CD4-positive, alpha-beta T cell treated with Interleukin-21 for 1 hour (primary cell): ENCODE measurements around the gene SELENON.

Experiments
- DNase-seq: peaks from one replicate; pipeline ENCODE4 v3.0.0-alpha.2; 2020

SELENON gene

DNA sequence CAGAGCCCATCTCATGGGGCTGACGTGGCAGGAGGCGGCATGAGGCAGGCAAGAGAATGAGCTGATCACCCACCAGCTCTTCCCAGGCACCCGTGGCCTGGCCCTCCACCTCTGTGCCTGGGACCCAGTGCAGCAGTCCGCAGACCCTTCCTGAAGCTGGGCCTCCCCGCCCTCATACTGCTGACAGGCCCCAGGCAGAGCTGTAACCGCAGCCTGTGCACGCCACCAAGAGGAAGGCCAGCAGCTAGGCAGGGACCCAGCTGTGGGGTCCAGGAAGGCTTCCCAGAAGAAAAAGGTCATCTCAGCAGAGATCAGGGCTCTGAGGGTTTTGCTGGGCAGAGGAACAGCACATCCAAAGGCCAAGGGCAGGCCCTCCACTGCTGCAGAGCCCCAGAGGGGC lies 9.9 kb downstream of the SELENON start:
- no peak for DNase-seq

DNA sequence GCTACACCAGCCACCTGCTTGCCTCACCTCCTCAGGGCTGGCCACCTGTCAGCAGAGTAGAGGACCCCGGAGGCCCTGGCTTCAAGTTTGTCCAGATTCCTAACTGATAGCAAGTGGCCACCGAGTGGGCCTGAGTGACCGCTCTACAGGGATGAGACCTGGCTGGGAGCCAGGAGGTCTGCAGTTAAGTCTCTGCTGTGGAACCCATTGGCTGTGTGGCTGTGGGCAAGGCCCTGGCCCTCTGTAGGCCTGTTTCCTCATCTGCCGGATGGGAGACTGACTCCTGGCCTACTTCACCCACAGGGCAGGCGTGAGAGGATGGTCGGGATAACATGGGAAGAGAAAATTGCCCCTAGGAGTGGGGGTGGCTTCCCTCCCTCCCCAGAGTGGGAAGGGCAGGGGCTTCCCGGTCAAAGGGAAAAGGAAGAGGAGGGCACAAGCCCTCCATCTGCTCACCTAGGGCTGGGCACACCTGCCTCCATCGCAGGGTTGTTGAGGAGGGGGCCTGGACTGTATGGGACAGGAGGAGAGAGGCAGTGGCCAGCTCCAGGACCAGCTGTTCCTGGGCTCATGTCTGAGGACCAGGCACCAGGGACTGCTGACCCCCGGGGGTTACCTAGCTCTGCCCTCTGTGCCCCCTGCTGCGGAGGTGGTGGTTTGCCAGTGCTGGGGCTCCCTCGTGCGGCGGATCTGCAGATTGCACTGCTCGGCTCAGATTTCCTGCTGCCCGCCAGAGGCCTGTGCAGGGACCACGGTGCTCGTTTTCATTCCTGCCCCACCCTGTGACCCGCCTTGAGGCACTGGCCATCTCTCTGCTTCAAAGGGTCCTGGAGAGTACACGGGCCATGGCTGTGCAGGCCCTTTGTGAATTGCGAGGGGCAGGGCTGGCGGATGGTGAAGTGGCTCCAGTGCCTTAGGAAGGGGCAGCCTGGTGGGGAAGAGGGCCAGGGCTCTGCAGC lies 10.6 kb downstream of the SELENON start:
- DNase-seq: peak; percentile 80

DNA sequence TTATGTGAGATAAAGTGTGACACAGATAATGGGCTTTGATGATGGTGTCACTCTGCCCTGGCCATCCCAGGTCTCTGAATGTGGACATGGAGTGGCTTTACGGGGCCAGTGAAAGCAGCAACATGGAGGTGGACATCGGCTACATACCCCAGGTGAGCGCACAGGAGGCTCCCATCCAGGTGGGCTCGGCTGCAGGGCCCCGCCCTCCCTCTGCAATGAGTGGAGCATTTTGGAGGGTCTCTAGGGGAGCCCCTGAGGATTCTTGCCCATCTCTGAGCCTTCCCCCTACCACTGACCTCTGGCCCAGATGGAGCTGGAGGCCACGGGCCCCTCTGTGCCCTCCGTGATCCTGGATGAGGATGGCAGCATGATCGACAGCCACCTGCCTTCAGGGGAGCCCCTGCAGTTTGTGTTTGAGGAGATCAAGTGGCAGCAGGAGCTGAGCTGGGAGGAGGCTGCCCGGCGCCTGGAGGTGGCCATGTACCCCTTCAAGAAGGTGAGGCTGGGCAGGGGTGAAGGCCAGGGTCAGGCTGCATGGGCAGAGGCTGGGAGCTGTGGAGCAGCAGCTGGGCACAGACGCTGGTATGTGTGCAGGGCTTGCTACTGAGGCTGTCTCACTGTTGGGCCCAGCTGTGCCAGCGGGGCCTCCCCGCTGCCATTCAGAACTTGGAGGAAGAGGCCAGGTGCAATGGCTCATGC lies 11.5 kb downstream of the SELENON start:
- no peak for DNase-seq

DNA sequence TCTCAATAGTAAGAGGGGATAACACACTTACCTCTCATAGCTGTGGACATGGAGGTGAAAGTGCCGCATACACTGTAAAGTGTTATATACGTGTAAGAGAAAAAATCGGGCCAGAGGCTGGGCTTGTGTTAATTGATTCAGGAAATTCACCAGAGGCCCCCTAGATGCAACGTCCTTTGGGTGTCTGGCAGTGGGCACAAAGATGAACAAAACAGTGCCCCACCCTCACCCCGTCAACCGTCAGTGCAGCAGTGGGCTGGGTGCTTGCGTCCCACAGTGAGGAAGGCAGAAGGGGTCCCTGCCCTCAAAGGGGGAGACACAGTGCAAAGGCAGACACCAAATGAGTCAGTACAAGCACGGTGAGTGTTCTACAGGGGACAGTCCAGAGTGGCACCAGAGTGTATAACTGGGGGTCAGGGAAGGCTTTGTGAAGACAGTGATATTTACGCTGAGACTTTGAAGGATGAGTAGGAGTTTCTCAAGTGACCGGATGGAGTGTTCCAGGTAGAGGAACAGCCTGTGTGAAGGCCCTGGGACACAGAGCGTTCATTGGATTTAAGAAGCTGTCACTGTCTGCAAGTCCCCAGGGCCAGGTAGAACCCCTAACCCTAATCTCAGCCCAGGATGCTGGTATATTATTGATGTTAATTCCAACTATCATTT lies 13.2 kb downstream of the SELENON start:
- DNase-seq: no peak

DNA sequence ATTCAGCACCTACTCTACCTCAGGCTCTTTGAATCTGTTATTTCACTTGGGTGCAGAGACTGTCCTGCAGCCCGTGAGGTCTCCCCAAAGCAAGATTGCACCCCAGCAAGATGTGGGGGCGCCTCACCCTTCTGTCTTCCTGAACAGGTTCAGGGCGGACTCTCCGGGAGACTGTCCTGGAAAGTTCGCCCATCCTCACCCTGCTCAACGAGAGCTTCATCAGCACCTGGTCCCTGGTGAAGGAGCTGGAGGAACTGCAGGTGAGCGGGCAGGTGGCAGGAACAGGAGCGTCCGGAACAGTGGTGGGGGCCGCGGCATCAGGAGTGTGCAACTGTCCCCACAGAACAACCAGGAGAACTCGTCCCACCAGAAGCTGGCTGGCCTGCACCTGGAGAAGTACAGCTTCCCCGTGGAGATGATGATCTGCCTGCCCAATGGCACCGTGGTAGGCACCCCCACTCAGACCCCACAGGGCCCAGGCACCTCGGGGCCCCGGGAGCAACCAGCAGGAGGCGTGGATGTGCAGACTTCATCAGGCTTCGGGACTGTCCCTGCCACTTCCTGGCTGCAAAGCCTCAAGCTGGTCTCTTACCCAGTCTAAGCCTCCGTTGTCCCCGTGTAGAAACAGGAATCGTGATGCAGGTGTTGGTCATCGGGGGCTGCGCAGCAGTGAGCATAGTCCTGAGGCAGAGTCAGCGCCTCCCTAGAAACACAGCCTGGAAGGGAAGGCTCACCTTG lies 13.9 kb downstream of the SELENON start:
- no peak for DNase-seq

DNA sequence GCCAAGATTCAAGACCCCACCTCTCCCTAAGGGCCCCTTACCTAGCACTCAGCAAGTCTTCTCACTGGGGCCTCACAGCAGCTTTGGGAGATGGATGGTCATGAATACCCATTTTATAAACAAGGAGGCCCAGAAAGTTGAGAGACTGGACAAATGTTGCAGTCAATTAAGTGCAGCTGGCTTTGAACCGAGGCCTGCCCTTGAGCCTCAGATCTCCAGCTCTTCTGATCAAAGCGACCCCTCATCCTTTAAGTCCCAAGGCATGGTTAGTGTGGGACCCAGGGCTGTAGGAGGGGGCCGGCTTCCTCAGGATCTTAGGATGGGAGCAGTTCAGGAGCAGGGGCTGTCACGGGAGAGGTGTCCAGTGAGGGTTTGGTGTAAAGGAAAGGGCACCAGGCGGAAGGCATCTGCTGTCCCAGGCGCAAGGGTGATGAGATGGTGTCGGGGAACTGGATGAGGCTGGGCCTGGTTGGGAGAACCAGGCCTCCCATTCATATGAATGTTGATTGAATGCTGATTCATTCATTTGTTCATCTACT lies 14.6 kb downstream of the SELENON start:
- no peak for DNase-seq

DNA sequence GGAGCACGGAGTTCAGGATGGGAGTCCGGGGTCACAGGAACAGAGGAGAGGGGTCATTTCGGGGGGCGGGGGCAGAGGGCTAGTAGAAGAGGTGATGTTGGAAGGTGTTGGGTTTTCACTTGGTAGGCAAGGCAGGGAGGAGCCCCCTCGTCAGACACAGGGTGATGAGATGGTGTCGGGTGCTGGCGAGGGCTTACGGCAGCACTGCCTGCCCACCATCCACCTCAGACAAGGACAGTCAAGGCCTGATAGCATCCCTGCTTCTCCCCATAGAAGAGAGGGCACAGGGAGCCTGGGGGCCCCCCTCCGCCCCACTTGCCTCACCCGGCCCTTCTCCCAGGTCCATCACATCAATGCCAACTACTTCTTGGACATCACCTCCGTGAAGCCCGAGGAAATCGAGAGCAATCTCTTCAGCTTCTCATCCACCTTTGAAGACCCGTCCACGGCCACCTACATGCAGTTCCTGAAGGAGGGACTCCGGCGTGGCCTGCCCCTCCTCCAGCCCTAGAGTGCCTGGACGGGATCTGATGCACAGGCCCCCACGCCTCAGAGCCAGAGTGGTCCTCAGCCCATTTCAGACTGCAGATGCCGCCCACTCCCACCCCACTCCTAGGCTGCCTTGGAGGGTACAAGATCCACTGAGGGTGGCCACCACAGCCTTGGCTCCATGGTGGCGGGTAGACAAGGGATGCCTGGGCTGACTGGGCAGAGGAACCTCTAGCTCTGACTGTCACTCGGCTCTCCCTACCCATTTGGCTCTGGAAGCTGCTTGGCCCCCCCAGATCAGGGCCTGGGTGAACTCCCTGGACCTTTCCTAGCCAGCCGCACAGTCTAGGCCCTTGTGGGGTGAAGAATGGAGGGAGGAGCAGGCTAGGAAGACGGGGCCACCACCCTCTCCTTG lies 15.5 kb downstream of the SELENON start:
- DNase-seq: no peak

DNA sequence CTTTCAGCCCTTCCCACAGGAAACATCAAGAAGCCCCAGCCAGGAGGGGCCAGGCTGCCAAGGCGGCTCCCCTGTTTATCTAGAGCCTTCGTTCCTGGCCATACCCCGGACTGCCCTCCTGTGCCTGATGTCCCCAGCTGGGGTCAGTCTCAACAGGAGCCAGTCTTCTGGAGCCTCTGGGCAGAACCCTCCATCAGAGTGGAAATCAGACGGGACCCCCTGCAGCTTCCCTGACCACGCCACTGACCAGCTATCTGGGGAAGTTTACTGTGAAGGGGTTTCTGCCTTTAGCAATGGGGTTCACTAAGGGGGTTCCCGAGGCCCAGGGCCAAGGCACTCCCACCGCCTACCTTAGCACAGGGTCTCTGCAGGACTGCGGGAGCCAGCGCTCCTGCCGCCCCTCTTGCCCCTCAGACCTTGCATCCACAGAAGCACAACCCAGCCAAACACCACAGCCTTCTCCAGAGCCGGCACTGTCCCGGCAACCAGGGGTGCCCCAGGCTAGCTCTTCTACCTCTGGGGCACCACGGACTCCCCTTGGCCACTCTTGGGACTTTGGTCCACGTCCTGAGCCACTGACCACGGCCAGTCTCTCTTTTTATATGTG lies 16.2 kb downstream of the SELENON start:
- DNase-seq: no peak

DNA sequence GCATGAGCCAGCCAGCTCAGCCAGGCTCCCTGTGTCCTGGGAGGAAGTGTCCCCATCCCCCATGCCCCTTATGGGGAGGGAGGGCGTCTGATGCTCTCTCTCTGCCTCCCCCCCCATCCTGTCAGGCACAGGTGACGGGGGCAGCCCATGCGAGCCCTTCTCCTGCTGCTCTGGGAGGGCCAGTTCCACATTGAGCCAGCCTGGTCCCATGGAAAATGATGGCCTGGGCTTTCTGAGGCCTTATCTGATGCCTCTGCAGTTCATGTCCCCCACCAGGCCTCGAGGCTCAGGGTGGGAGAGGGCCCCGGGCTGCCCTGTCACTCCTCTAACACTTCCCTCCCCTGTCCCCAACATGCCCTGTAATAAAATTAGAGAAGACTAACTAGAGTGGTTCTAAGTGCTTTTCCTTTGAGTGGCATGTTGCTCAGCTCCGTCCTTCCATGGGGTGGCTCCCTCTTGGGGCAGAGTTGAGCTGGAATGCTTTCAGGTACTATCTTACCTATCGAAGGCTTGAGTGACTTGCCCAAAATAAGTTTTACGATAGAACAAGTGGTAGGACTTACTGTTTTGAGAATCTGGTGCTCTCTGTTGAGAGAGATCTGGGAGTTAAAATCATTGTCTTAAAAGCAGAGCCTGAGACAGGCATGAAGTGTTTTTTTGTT lies 18.0 kb downstream of the SELENON start:
- no peak for DNase-seq

DNA sequence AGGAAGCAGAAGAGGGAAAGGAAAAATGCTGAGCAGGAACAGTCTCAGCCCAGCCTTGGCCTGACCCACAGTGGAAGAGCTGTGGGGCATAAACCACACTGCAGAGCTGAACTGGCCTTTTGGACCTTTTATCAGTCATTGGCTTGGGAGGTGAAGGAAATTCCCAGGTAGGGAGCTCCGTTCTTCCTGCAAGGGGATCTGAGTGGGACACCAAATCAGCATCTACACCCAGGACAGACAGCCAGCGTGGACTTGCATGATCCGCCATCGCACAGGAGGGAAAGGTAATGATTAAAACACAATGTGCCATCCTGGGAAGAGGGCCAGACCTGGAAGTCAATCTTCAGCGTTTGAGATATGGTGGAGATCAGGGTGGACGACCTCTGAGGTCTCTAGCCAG lies 18.6 kb downstream of the SELENON start:
- no peak for DNase-seq

DNA sequence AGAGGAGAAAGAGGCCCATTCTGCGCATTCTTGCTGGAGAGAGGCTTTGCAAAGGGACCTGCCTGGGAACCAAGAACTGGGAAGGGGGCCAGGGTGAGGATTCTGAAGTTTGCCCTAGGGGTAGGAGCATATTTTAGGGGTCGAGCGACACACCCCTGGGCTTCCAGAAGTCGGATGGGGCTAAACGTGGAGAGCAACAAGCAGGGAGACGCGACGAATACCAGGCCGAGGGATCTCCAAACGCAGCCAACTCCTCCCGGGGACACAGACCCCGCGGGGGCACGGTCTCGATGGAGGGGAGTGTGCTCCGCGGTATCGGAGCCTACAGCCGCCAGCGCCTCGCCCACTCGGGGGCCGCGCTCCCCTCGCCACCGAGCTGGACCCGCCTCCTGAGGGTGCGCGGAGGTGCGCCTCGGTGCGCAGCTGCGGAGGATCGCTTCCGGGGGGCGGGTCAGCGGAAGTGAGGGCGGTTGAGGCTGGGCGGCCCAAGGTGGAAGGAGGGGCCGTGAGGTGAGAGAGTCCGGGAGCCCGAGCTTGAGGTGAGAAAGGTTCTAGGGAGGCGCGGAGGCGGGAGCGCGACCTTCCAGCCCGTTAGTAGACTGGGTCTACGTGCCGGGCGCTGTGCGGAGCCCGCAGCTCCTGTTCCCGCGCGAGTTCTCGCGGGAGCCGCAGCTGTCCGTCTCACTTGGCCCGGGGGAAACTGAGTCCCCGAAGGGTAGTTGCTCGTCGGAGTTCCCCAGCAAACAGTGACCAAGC lies 19.7 kb downstream of the SELENON start, which contains the start of gene MTFR1L:
Gene MTFR1L (plus strand): TSS at position 464 of the 756 bp plus-strand sequence. CDS start 3,151 bp downstream, outside the sequence.
- DNase-seq: peak; percentile 93

DNA sequence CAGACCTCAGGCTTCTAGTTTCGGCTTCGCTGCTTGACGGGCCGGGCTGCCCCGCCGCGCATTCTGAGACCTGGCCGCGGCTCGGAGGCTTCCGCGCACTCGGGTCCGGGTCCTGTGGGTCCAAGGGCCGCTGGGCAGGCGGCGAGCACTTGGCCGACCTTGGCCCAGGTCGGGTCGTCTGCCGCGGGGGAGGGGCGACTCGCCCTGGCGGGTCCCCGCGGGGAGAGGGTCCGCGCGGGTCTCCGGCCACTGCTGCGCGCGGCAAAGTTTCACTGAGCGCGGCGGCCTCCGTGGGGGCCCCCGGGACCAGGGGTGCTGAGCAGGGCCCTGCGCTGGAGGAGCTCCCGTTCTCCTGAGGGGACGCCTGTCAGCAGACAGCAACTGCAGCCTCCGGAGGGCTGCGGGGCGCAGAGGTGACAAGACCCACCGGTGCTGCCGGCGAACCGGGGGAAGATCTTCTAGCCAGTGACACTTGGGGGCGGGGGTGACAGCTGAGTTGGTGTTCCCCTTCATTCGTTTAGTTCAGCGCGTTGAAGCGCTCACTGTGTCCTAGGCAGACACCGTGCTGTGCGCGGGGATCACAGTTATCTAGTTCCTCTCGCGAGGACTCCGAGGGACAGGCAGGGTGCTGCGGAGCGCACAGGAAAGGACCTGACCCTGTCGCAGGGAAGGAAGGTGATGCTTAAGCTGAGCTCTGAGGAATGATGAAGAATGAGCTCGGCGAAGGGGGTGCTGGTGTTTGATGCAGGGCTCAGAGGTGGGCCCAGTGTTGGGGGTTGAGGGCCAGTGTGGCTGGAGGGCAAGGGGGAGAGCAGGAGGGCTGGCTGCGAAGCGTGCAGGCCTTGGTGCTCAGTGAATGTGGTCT lies 20.5 kb downstream of the SELENON start:
- peak; percentile 81 for DNase-seq

DNA sequence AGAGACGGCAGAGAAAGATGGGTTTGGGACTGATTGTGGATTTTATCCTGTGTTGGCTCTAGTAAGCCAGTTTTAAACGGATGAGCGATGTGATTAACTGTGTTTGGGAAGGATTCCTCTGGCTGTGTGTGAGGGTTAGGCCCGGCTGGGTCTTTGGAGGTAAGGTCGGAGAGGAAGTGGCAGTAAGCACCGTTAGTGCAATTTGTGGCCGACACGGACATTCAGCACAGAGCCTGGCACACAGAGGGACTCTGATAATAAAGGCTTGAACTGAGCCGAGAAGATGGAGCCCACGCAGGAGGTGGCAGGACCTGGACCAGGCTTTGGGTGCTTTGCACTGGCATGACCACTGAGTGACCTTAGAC lies 21.1 kb downstream of the SELENON start:
- DNase-seq: no peak

DNA sequence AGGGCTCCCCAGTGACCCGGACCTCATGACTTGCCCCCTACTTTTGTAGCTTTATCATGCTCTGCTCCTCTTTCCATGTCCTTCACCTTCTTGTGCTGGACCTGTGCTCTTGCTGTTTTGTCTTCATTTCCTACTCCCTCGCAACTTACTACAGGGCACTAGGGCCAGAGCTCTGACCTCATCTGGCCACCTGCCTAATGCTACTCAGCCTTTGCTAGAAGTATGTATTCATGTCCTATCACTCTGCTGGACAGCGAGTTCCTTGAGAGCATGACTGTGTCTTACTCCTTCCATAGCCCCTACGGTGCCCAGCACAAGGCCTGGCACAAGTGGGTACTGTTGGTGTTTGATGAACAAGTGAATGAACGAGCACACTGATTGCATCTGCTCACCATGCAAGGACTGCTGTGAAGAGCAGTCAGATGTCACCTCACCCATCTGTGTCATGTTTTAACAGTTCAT lies 21.7 kb downstream of the SELENON start:
- DNase-seq: no peak

DNA sequence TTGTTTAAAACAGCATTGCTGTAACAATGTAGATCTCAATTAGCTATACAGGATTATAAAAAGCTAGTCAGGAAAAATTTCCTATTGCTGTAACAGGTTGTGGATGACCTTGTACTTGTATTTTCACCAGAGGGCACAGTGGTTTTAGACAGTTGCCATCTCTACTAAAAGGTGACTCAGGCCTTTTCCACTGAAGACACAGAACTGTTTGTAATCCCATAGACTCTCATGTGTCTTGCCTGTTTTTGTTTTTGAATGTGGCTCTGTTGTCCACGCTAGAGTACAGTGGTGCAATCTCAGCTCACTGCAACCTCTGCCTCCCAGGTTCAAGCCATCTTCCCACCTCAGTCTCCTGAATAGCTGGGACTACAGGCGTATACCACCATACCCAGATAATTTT lies 25.6 kb downstream of the SELENON start:
- no peak for DNase-seq

DNA sequence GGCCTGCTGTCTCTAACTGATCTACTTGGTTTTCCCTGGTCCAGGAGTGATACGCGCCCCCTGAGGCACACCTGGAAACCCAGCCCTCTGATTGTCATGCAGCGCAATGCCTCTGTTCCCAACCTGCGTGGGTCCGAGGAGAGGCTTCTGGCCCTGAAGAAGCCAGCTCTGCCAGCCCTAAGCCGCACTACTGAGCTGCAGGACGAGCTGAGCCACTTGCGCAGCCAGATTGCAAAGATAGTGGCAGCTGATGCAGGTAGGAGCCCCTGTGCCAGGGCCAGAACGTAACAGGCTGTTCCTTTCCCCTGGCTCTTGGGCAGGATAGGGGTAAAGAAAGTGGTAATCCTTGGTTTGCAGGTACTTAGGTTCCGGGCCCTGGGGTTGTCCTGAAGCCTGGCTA lies 26.6 kb downstream of the SELENON start:
- DNase-seq: no peak

DNA sequence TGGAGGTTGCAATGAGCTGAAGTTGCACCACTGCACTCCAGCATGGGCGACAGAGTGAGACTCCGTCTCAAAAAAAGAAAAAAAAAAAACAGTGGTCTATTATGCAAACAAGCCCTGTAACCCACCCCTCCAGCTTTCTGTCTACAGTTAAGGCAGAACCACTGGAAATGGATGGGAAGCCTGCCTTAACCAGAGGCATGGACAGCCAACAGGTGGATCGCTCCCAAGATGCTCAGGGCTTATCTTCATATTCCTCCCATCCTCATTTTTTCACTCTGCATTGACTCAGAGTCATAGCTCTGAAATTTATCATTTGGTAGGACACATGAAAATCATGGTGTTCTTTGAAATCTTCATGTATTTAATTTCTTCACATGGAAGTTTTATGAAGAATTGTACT lies 28.5 kb downstream of the SELENON start:
- no peak for DNase-seq

DNA sequence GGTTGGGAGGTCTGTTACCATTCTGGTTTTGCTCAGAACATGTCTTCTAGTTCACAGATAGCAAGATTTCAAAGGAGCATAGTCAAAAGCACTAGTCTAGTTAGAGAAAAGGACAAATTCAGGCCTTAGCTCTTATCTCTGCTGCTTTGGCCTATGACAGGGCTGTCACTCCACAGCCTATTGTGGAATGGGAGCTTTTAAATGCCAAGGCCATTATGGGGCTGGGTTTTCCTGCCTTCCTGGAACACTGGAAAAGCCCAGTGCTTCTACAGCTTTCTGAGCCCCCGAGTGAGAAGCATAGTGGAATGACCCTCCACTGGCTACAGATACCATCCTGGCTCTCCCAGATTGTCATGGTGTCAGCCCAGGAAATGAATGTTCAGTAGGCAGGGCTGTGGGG lies 29.1 kb downstream of the SELENON start:
- DNase-seq: no peak
